ENCODE data around the gene GEN1.

GEN1 gene

GRCh38 chr2:17754773-17755425, 961 bp downstream of the GEN1 start:
- DNase-seq = no peak

GRCh38 chr2:17756668-17757067, 2.7 kb downstream of the GEN1 start:
- peak; percentile 10 for DNase-seq

- DNase-seq = peak; percentile 42
Measured at GRCh38 chr2:17757321-17757720, 3.4 kb downstream of the GEN1 start.

- no peak for DNase-seq
Measured at GRCh38 chr2:17758118-17758517, 4.2 kb downstream of the GEN1 start.

GRCh38 chr2:17759805-17760204, 5.9 kb downstream of the GEN1 start:
- DNase-seq = no peak

GRCh38 chr2:17762451-17762850, 8.5 kb downstream of the GEN1 start:
- no peak for DNase-seq

- DNase-seq = no peak
Measured at GRCh38 chr2:17763641-17764333, 9.8 kb downstream of the GEN1 start.

- DNase-seq = no peak
Measured at GRCh38 chr2:17765398-17765797, 11.5 kb downstream of the GEN1 start.

GRCh38 chr2:17768894-17769293, 15.0 kb downstream of the GEN1 start:
- no peak for DNase-seq

- DNase-seq = no peak
Measured at GRCh38 chr2:17771956-17772355, 18.0 kb downstream of the GEN1 start.

- DNase-seq = no peak
Measured at GRCh38 chr2:17772532-17772931, 18.6 kb downstream of the GEN1 start.

GRCh38 chr2:17780546-17780945, 26.6 kb downstream of the GEN1 start:
- DNase-seq = peak; percentile 27

- DNase-seq = no peak
Measured at GRCh38 chr2:17781482-17781881, 27.5 kb downstream of the GEN1 start.

GRCh38 chr2:17786727-17787126, 32.8 kb downstream of the GEN1 start:
- DNase-seq = no peak

- DNase-seq = no peak
Measured at GRCh38 chr2:17788773-17789172, 34.8 kb downstream of the GEN1 start.

- no peak for DNase-seq
Measured at GRCh38 chr2:17790536-17790935, 36.6 kb downstream of the GEN1 start.

- no peak for DNase-seq
Measured at GRCh38 chr2:17791121-17791816, 37.3 kb downstream of the GEN1 start.

GRCh38 chr2:17791817-17792130, 37.8 kb downstream of the GEN1 start:
- DNase-seq = no peak

- DNase-seq = no peak
Measured at GRCh38 chr2:17792515-17792914, 38.6 kb downstream of the GEN1 start.

- no peak for DNase-seq
Measured at GRCh38 chr2:17793296-17793695, 39.4 kb downstream of the GEN1 start.

- DNase-seq = no peak
Measured at GRCh38 chr2:17793803-17794354, 39.9 kb downstream of the GEN1 start.

GRCh38 chr2:17795309-17795708, 41.4 kb downstream of the GEN1 start:
- DNase-seq = no peak

- DNase-seq = no peak
Measured at GRCh38 chr2:17798338-17798737, 44.4 kb downstream of the GEN1 start.
